Measurements from ENCODE around the gene NFE2L1.
"Not testable (repeated sequence)": the region's sequence is repeated elsewhere in the genome, so short reads cannot be mapped to it uniquely, and the experiment has no call there.

Gene NFE2L1

GRCh38 chr17:48023400-48024148, 24.6 kb upstream of the NFE2L1 start:
- DNase-seq, result peak; percentile 92

- DNase-seq, result no peak
Observed at GRCh38 chr17:48024149-48025039, 23.8 kb upstream of the NFE2L1 start.

- peak; percentile 99 for DNase-seq
Observed at GRCh38 chr17:48025040-48025903, 22.9 kb upstream of the NFE2L1 start.

GRCh38 chr17:48025904-48026501, 22.2 kb upstream of the NFE2L1 start:
- DNase-seq, result no peak

GRCh38 chr17:48026502-48027321, 21.4 kb upstream of the NFE2L1 start:
- peak; percentile 87 for DNase-seq

GRCh38 chr17:48027322-48027981, 20.7 kb upstream of the NFE2L1 start:
- no peak for DNase-seq

GRCh38 chr17:48028736-48029135, 19.4 kb upstream of the NFE2L1 start:
- DNase-seq, result no peak

GRCh38 chr17:48030531-48030930, 17.6 kb upstream of the NFE2L1 start:
- DNase-seq, result no peak

- no peak for DNase-seq
Observed at GRCh38 chr17:48031966-48032365, 16.2 kb upstream of the NFE2L1 start.

- not testable (repeated sequence) for DNase-seq
Observed at GRCh38 chr17:48034734-48035133, 13.4 kb upstream of the NFE2L1 start.

- DNase-seq, result no peak
Observed at GRCh38 chr17:48036693-48037035, 11.5 kb upstream of the NFE2L1 start.

GRCh38 chr17:48037036-48037837, 10.9 kb upstream of the NFE2L1 start, which contains the start of gene COPZ2:
Gene COPZ2 (minus strand): TSS chr17:48037797. CDS start chr17:48037777, 20 bp downstream.
- no peak for DNase-seq

GRCh38 chr17:48037838-48038323, 10.3 kb upstream of the NFE2L1 start:
- no peak for DNase-seq

- no peak for DNase-seq
Observed at GRCh38 chr17:48038687-48039086, 9.5 kb upstream of the NFE2L1 start.

GRCh38 chr17:48043176-48043575, 5.0 kb upstream of the NFE2L1 start:
- no peak for DNase-seq

- no peak for DNase-seq
Observed at GRCh38 chr17:48044851-48045250, 3.3 kb upstream of the NFE2L1 start.

- DNase-seq, result no peak
Observed at GRCh38 chr17:48045316-48046001, 2.7 kb upstream of the NFE2L1 start.

- no peak for DNase-seq
Observed at GRCh38 chr17:48046296-48046695, 1.9 kb upstream of the NFE2L1 start.

- no peak for DNase-seq
Observed at GRCh38 chr17:48047113-48047740, 932 bp upstream of the NFE2L1 start.
